ENCODE measurements around the gene SNX25. TPM values are rescaled to one million over a fixed set of nuclear protein-coding genes. Genes with fewer than 3 reads are reported as not detected.

SNX25 gene
- polyA plus RNA-seq, 1 donor (not counting 4 experiments of a cell fraction or from before 2014, with no cell fraction given): 5.0 TPM

GRCh38 chr4:185346975-185347601 lies 137.7 kb downstream of the SNX25 start:
- Histone ChIP-seq H3K9me3 (ENCODE audit: control insufficient read depth, low read depth, low read length) (no peaks in the 10 kb centered on the region), H3K36me3 (ENCODE audit: control insufficient read depth in 2 of 2, extremely low read depth in 1 of 2, insufficient read depth in 2 of 2, low read length in 2 of 2) (no peaks in the 10 kb centered on the region), H2AFZ (ENCODE audit: control insufficient read depth, low read length) (no peak overlapping the region), H3K79me2 (ENCODE audit: control insufficient read depth, insufficient read depth, low read length) (no peaks in the 10 kb centered on the region), H3K9me1 (ENCODE audit: control insufficient read depth, extremely low read depth, insufficient read depth, low read length) (no peaks in the 10 kb centered on the region), H3K4me3 (ENCODE audit: control insufficient read depth in 2 of 3, extremely low read depth in 1 of 3, insufficient read depth in 2 of 3, low read depth in 1 of 3, low read length in 3 of 3) (no peak overlapping the region), H3K4me1 (ENCODE audit: control insufficient read depth, extremely low read depth, insufficient read depth, low read length) (no peaks in the 10 kb centered on the region), H3K27me3 (ENCODE audit: control insufficient read depth, extremely low read depth, insufficient read depth, low read length) (no peaks in the 10 kb centered on the region), H3K9ac (ENCODE audit: control insufficient read depth, extremely low read depth, insufficient read depth, low read length) (no peak overlapping the region), H3K4me2 (ENCODE audit: control insufficient read depth, extremely low read depth, insufficient read depth, low read depth, low read length) (no peak overlapping the region), H3K27ac (ENCODE audit: control insufficient read depth, insufficient read depth, low read length) (no peak overlapping the region), H4K20me1 (ENCODE audit: control insufficient read depth, extremely low read depth, insufficient read depth, low read length) (no peaks in the 10 kb centered on the region)
- dilution Hi-C loops (cut with MboI; ENCODE audit: extremely low pct_ligation_motif_present, low sequenced_read_pairs): no loop called here
- FAIRE-seq (no peak), DNase-seq (ENCODE audit: low read depth, low spot score) (no peak)
- no peak for TF ChIP-seq EZH2 (IDR thresholded peaks at IDR 0.05; ENCODE audit: low read length)
- no peak for TF ChIP-seq CTCF (optimal IDR thresholded peaks at IDR 0.05 in 1 of 3, IDR thresholded peaks at IDR 0.05 in 1 of 3, conservative IDR thresholded peaks at IDR 0.05 in 1 of 3; ENCODE audit: extremely low read depth in 1 of 3, insufficient read depth in 2 of 3, low read length in 3 of 3)

- H4K20me1 ChIP-seq (ENCODE audit: control insufficient read depth, extremely low read depth, insufficient read depth, low read length): no peaks in the 10 kb centered on the region
- H3K4me2 ChIP-seq (ENCODE audit: control insufficient read depth, extremely low read depth, insufficient read depth, low read depth, low read length): no peak overlapping the region
- no peaks in the 10 kb centered on the region for H3K36me3 ChIP-seq (ENCODE audit: control insufficient read depth in 2 of 2, extremely low read depth in 1 of 2, insufficient read depth in 2 of 2, low read length in 2 of 2)
- H2AFZ ChIP-seq (ENCODE audit: control insufficient read depth, low read length): no peak overlapping the region
- H3K27me3 ChIP-seq (ENCODE audit: control insufficient read depth, extremely low read depth, insufficient read depth, low read length): no peaks in the 10 kb centered on the region
- DNase-seq (ENCODE audit: low read depth, low spot score) (no peak), FAIRE-seq (no peak)
- H3K79me2 ChIP-seq (ENCODE audit: control insufficient read depth, insufficient read depth, low read length): no peaks in the 10 kb centered on the region
- no peaks in the 10 kb centered on the region for H3K9me1 ChIP-seq (ENCODE audit: control insufficient read depth, extremely low read depth, insufficient read depth, low read length)
- H3K9me3 ChIP-seq (ENCODE audit: control insufficient read depth, low read depth, low read length): no peaks in the 10 kb centered on the region
- no peaks in the 10 kb centered on the region for H3K4me1 ChIP-seq (ENCODE audit: control insufficient read depth, extremely low read depth, insufficient read depth, low read length)
- H3K27ac ChIP-seq (ENCODE audit: control insufficient read depth, insufficient read depth, low read length): no peak overlapping the region
- no peak overlapping the region for H3K4me3 ChIP-seq (ENCODE audit: control insufficient read depth in 2 of 3, extremely low read depth in 1 of 3, insufficient read depth in 2 of 3, low read depth in 1 of 3, low read length in 3 of 3)
- dilution Hi-C loops (cut with MboI; ENCODE audit: extremely low pct_ligation_motif_present, low sequenced_read_pairs): no loop called here
- H3K9ac ChIP-seq (ENCODE audit: control insufficient read depth, extremely low read depth, insufficient read depth, low read length): no peak overlapping the region
- TF ChIP-seq EZH2 (IDR thresholded peaks at IDR 0.05; ENCODE audit: low read length): no peak
- no peak for TF ChIP-seq CTCF (optimal IDR thresholded peaks at IDR 0.05 in 1 of 3, IDR thresholded peaks at IDR 0.05 in 1 of 3, conservative IDR thresholded peaks at IDR 0.05 in 1 of 3; ENCODE audit: extremely low read depth in 1 of 3, insufficient read depth in 2 of 3, low read length in 3 of 3)
Measured at GRCh38 chr4:185351691-185352090, 142.3 kb downstream of the SNX25 start.
